AG04449 (cell line): ENCODE results near the gene NDUFAF7.

Source experiments
- CTCF ChIA-PET: fragments of 350-600 bp; formaldehyde crosslinking; extraction: SDS; loops from one replicate; lab custom pipeline; 2021; ENCODE audit warnings: antibody characterized with exemption; lab: Yijun Ruan, JAX
- POLR2A ChIA-PET: fragments of 400-600, 350-600 bp; formaldehyde crosslinking; extraction: SDS; loops from one replicate; lab custom pipeline; 2020; ENCODE audit warnings: antibody characterized with exemption, inconsistent platforms; lab: Yijun Ruan, JAX
- DNase-seq: peaks from one replicate; pipeline ENCODE4 v3.0.0-alpha.2; 2010; ENCODE audit warnings: low read depth, low spot score
- H3K4me3 ChIP-seq: 2 replicates; pipeline ENCODE4 v1.5.1; 2011; ENCODE audit warnings: low read depth, mild to moderate bottlenecking, control low read depth, low read length
- CTCF ChIP-seq: IDR thresholded peaks from one replicate; pipeline ENCODE4 v1.5.1; 2011; ENCODE audit warnings: mild to moderate bottlenecking, moderate library complexity, low read length, control low read depth, inconsistent platforms; ENCODE audit not compliant: insufficient read depth; ENCODE audit errors: missing control alignments

NDUFAF7 gene

DNA sequence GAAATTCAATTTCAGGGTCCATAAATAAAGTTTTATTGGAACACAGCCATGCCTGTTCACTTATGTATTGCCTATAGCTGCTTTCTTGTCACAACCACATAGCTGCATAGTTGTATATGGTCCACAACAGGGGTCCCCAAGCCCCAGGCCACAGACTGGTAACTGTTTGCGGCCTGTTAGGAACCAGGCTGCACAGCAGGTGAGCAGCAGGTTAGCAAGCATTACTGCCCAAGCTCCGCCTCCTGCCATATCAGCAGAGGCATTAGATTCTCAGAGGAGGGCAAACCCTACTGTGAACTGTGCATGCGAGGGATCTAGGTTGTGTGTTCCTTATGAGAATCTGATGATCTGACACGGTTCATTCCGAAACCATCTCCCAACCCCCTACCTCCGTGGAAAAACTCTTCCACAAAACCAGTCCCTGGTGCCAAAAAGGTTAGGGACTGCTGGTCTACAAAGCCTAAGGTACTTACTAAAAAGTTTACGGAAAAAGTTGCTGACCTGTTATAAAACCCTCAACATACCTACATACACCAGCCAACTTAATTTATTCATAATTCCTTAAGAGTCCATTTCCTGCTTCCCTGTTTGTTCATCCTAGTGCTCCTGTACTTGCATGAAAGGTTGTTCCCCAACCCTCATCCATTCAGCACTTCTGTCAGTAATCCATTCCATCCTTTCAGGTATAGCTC is 40.1 kb downstream of the NDUFAF7 start:
- DNase-seq, result no peak
- ChIA-PET CTCF (no interaction called here), POLR2A (no interaction called here)
- H3K4me3 ChIP-seq, result no peak overlapping the region
- no peak for TF ChIP-seq CTCF

- DNase-seq, result no peak
- CTCF ChIA-PET, result no interaction called here
- POLR2A ChIA-PET, result no interaction called here
- H3K4me3 ChIP-seq, result no peak overlapping the region
- no peak for TF ChIP-seq CTCF
These were observed 43.0 kb downstream of the NDUFAF7 start for GRCh38 chr2:37274359-37274965.

DNA sequence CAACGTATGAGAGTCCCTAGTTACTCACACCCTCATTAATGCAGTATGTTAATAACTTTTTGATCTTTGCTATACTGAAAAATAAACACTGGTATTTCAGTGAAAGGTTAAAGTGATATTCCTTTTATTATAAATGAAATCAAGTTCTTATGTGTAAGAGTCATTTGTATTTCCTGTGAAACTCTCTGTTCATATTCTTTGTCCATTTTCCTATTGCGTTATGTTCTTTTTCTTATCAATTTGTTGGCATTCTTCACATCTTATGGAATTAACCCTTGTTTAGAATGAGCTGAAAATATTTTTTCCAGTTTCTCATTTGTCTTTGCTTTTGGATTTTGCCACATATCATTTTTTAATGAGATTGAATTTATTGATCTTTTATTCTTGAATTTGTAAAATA is 44.8 kb downstream of the NDUFAF7 start:
- no peak for DNase-seq
- H3K4me3 ChIP-seq, result no peak overlapping the region
- CTCF ChIA-PET, result no interaction called here
- POLR2A ChIA-PET, result no interaction called here
- no peak for TF ChIP-seq CTCF

GRCh38 chr2:37281916-37282315 is 50.5 kb downstream of the NDUFAF7 start:
- no peak for TF ChIP-seq CTCF
- ChIA-PET CTCF (no interaction called here), POLR2A (no interaction called here)
- no peak for DNase-seq
- no peak overlapping the region for H3K4me3 ChIP-seq

GRCh38 chr2:37282746-37283145 is 51.3 kb downstream of the NDUFAF7 start:
- H3K4me3 ChIP-seq, result no peak overlapping the region
- no peak for TF ChIP-seq CTCF
- peak; percentile 29 for DNase-seq
- ChIA-PET CTCF (no interaction called here), POLR2A (interaction anchor here (1.2 kb wide), 1 partner anchor 40 kb away, joined by 3 read pairs; no protein-coding TSS in a partner anchor)

GRCh38 chr2:37283207-37283606 is 51.7 kb downstream of the NDUFAF7 start:
- ChIA-PET CTCF (no interaction called here), POLR2A (interaction anchor here (1.1 to 1.2 kb wide), 2 partner anchors 39 to 48 kb away, joined by 3 read pairs; no protein-coding TSS in a partner anchor)
- H3K4me3 ChIP-seq, result no peak overlapping the region
- peak; percentile 82 for DNase-seq
- TF ChIP-seq CTCF, result no peak
